Fibroblast of lung (primary cell): ENCODE data around the gene TBK1. TPM values are rescaled to one million over a fixed set of nuclear protein-coding genes. Genes with fewer than 3 reads are reported as not detected.
"Not testable (repeated sequence)": the region's sequence is repeated elsewhere in the genome, so short reads cannot be mapped to it uniquely, and the experiment has no call there.

Experiments used
- DNase-seq, 2 donors: peaks; one replicate each; pipeline versions ENCODE4 v3.0.0 to v3.0.0-alpha.2; 2010; ENCODE audit warnings: low read depth in 2 of 2
- H2AFZ ChIP-seq: 2 replicates; pipeline ENCODE4 v1.5.1; 2012; ENCODE audit warnings: low read length, control low read depth, inconsistent platforms
- H3K27ac ChIP-seq: 2 replicates; pipeline ENCODE4 v1.5.1; 2011; ENCODE audit warnings: low read length, control low read depth; ENCODE audit not compliant: insufficient read depth
- H3K27me3 ChIP-seq: 2 replicates; pipeline ENCODE4 v1.5.1; 2011; ENCODE audit warnings: mild to moderate bottlenecking, low read length; ENCODE audit not compliant: control insufficient read depth, insufficient read depth
- H3K36me3 ChIP-seq: 2 replicates; pipeline ENCODE4 v1.5.1; 2011; ENCODE audit warnings: low read length; ENCODE audit not compliant: control insufficient read depth, insufficient read depth
- H3K4me1 ChIP-seq: 2 replicates; pipeline ENCODE4 v1.5.1; 2011; ENCODE audit warnings: low read length; ENCODE audit not compliant: control insufficient read depth, insufficient read depth; ENCODE audit errors: extremely low read depth
- H3K4me2 ChIP-seq: 2 replicates; pipeline ENCODE4 v1.5.1; 2011; ENCODE audit warnings: low read length, control low read depth; ENCODE audit not compliant: insufficient read depth; ENCODE audit errors: extremely low read depth
- H3K4me3 ChIP-seq, 4 experiments: fragments of 200-600 bp in 1 of 4; sonication (generic) in 1 of 4; replicated peaks in 1 of 4; 2 replicates each; pipeline ENCODE4 v1.5.1; 2011 to 2016; ENCODE audit warnings: low read length in 4 of 4, low read depth in 3 of 4, mild to moderate bottlenecking in 3 of 4, control low read depth in 2 of 4, inconsistent platforms in 1 of 4, mixed read lengths in 1 of 4; ENCODE audit not compliant: insufficient read depth in 1 of 4; ENCODE audit errors: control extremely low read depth in 1 of 4
- H3K79me2 ChIP-seq: 2 replicates; pipeline ENCODE4 v1.5.1; 2012; ENCODE audit warnings: mild to moderate bottlenecking, low read length, inconsistent platforms; ENCODE audit not compliant: control insufficient read depth, insufficient read depth
- H3K9ac ChIP-seq: 2 replicates; pipeline ENCODE4 v1.5.1; 2011; ENCODE audit warnings: mild to moderate bottlenecking, low read length, control low read depth; ENCODE audit not compliant: insufficient read depth
- H3K9me3 ChIP-seq: 2 replicates; pipeline ENCODE4 v1.5.1; 2012; ENCODE audit warnings: low read depth, low read length; ENCODE audit not compliant: control insufficient read depth, insufficient read depth
- H4K20me1 ChIP-seq: 2 replicates; pipeline ENCODE4 v1.5.1; 2011; ENCODE audit warnings: low read length; ENCODE audit not compliant: control insufficient read depth, insufficient read depth; ENCODE audit errors: extremely low read depth
- EZH2 ChIP-seq: IDR thresholded peaks from 2 replicates; pipeline ENCODE4 v1.5.1; 2012; ENCODE audit warnings: low read length, control low read depth, mild to moderate bottlenecking; ENCODE audit errors: missing control alignments
- polyA plus RNA-seq, 2 donors: library from polyadenylated mRNA; depleted of rRNA in 1 of 2; stranded (reverse) in 1 of 2; unstranded in 1 of 2; fragments of >200 nt; gene quantifications; 2 replicates each; pipeline ENCODE4 v1.2.1, GENCODE V29; 2011 to 2012; ENCODE audit warnings: missing spikeins in 1 of 2
- total RNA-seq: library from RNA; depleted of rRNA; stranded (reverse); fragments of >200 nt; gene quantifications from 2 replicates; pipeline ENCODE4 v1.2.1, GENCODE V29; 2014
- TF ChIP-seq, protein P1 (sequence below), 2 donors: IDR thresholded peaks in 1 of 2; conservative IDR thresholded peaks in 1 of 2; 1 replicate in 1 of 2; 2 replicates in 1 of 2; pipeline ENCODE4 v1.5.1; 2011 to 2012; ENCODE audit warnings: low read length in 2 of 2, control low read depth in 1 of 2, inconsistent platforms in 1 of 2, low read depth in 1 of 2, mild to moderate bottlenecking in 1 of 2

The TBK1 gene
- total and polyA plus RNA-seq, 2 donors (not counting 1 experiment from before 2014, with no cell fraction given) = 26.5 to 42.9 TPM

DNA sequence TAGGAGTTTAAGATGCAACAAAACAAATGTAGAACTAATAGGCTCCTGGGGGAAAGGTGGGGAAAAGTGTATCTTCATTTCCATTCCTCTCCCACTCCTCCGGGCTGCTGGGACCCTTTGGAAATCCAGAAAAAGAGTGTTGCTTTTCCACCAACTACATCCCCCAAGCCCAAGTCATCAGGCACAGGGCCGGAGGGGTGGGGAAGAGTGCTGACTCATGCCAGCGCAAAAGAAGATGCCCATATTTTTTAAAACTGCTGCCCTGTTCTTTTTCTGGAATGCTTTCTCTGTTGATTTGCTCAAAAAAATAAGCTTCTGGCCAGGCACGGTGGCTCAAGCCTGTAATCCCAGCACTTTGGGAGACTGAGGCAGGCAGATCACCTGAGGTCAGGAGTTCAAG lies 70.9 kb downstream of the TBK1 start:
- Histone ChIP-seq H2AFZ (no peak overlapping the region), H3K27me3 (no peaks in the 10 kb centered on the region), H3K36me3 (no peaks in the 10 kb centered on the region), H4K20me1 (no peaks in the 10 kb centered on the region), H3K4me1 (peaks cover 3% of the 10 kb centered on the region), H3K79me2 (no peaks in the 10 kb centered on the region), H3K27ac (peak overlapping the region; percentile 23), H3K9me3 (no peaks in the 10 kb centered on the region), H3K4me2 (no peak overlapping the region), H3K9ac (no peak overlapping the region), H3K4me3 (no peak overlapping the region)
- peak; percentile 40 to 47 for DNase-seq
- no peak for TF ChIP-seq EZH2
- TF ChIP-seq, protein P1, sequence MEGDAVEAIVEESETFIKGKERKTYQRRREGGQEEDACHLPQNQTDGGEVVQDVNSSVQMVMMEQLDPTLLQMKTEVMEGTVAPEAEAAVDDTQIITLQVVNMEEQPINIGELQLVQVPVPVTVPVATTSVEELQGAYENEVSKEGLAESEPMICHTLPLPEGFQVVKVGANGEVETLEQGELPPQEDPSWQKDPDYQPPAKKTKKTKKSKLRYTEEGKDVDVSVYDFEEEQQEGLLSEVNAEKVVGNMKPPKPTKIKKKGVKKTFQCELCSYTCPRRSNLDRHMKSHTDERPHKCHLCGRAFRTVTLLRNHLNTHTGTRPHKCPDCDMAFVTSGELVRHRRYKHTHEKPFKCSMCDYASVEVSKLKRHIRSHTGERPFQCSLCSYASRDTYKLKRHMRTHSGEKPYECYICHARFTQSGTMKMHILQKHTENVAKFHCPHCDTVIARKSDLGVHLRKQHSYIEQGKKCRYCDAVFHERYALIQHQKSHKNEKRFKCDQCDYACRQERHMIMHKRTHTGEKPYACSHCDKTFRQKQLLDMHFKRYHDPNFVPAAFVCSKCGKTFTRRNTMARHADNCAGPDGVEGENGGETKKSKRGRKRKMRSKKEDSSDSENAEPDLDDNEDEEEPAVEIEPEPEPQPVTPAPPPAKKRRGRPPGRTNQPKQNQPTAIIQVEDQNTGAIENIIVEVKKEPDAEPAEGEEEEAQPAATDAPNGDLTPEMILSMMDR (conservative IDR thresholded peaks at IDR 0.05 in 1 of 2, IDR thresholded peaks at IDR 0.05 in 1 of 2; ENCODE audit: low read depth in 1 of 2, low read length in 2 of 2) = no peak

GRCh38 chr12:64523565-64524444 lies 71.9 kb downstream of the TBK1 start:
- not testable (repeated sequence) for H3K79me2 ChIP-seq, H2AFZ ChIP-seq, H3K27me3 ChIP-seq, H3K9ac ChIP-seq, H4K20me1 ChIP-seq, H3K36me3 ChIP-seq, H3K27ac ChIP-seq, H3K4me1 ChIP-seq, H3K9me3 ChIP-seq, H3K4me2 ChIP-seq, H3K4me3 ChIP-seq
- peak; percentile 44 to 69 for DNase-seq

DNA sequence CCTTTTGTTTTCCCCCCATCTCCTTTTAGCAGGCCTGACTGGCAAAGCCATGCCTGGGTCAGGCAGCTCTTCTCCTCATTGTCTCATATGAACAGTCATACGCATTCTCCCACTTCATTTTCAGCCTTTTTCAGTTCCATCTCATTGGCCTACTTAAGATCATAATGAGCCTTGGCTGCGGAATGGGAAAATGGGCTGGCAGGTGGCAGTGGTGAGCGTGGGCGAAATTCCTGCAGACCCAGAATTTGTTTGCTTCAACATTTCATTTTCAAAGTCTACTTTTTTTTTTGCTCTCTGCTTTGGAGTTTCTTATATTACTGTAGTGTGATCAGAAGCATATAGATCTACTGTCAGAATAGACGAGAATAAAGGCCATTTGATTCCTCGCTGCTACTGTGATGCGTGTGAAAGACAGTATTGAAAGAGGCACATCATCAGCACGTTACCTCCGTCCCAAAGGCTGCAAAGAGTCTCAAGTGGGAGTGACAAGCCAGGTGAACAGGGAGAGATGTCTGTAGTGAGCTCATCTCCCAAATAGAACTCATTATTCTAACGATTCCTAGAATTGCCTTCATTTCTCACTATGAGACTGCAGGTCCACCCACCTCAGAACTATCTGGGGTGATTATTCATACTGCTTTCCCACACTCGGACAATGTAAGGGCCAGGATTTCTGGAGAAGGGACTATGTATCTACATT lies 73.7 kb downstream of the TBK1 start:
- Histone ChIP-seq H3K27ac (no peak overlapping the region), H3K4me1 (peaks cover 3% of the 10 kb centered on the region), H3K79me2 (no peaks in the 10 kb centered on the region), H3K36me3 (no peaks in the 10 kb centered on the region), H3K27me3 (no peaks in the 10 kb centered on the region), H3K4me3 (no peak overlapping the region), H3K4me2 (no peak overlapping the region), H3K9me3 (no peaks in the 10 kb centered on the region), H2AFZ (no peak overlapping the region), H4K20me1 (no peaks in the 10 kb centered on the region), H3K9ac (no peak overlapping the region)
- TF ChIP-seq, protein P1 (conservative IDR thresholded peaks at IDR 0.05 in 1 of 2, IDR thresholded peaks at IDR 0.05 in 1 of 2; ENCODE audit: low read depth in 1 of 2, low read length in 2 of 2) = no peak
- no peak for TF ChIP-seq EZH2
- DNase-seq = peak in 1 of 2 donors; percentile 20
